Breast epithelium (tissue), 3 donors: ENCODE results near the gene ASB2.

Experiments used
- POLR2A ChIP-seq: fragments of 450-650 bp; IDR thresholded peaks from one replicate; pipeline ENCODE4 v1.6.1; 2016; ENCODE audit warnings: antibody characterized with exemption, mild to moderate bottlenecking, moderate library complexity
- TF ChIP-seq, protein P1 (sequence below), 3 donors: fragments of 450-650 bp; IDR thresholded peaks; one replicate each; pipeline ENCODE4 v1.5.1; 2016 to 2017; ENCODE audit warnings: antibody characterized with exemption in 3 of 3, mild to moderate bottlenecking in 3 of 3, moderate library complexity in 3 of 3

GRCh38 chr14:93954900-93955849 is 21.2 kb downstream of the ASB2 start:
- TF ChIP-seq, protein P1, sequence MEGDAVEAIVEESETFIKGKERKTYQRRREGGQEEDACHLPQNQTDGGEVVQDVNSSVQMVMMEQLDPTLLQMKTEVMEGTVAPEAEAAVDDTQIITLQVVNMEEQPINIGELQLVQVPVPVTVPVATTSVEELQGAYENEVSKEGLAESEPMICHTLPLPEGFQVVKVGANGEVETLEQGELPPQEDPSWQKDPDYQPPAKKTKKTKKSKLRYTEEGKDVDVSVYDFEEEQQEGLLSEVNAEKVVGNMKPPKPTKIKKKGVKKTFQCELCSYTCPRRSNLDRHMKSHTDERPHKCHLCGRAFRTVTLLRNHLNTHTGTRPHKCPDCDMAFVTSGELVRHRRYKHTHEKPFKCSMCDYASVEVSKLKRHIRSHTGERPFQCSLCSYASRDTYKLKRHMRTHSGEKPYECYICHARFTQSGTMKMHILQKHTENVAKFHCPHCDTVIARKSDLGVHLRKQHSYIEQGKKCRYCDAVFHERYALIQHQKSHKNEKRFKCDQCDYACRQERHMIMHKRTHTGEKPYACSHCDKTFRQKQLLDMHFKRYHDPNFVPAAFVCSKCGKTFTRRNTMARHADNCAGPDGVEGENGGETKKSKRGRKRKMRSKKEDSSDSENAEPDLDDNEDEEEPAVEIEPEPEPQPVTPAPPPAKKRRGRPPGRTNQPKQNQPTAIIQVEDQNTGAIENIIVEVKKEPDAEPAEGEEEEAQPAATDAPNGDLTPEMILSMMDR (IDR thresholded peaks at IDR 0.05), result no peak
- no peak for TF ChIP-seq POLR2A
